HCT116 (cell line): Measurements from ENCODE around the gene PDCD6IP. TPM values are rescaled to one million over a fixed set of nuclear protein-coding genes. Genes with fewer than 3 reads are reported as not detected.

Experiments used
- ATAC-seq: fragments of 200-7000 bp; cut with Tn5 transposase; 2 replicates; pipeline ENCODE4 v1.9.1; 2020; ENCODE audit warnings: mild to moderate bottlenecking, moderate library complexity
- BruUV-seq: library from RNA; stranded (reverse); fragments of 400-500 nt; replicated peaks from 2 replicates; lab custom pipeline; 2021; lab: Mats Ljungman, UMichigan
- CTCF ChIA-PET: fragments of 300-600 bp; sonication (Branson Sonifier 250); formaldehyde crosslinking; loops from one replicate; lab custom pipeline; 2021; ENCODE audit warnings: antibody characterized with exemption; lab: Charles Lee
- POLR2A ChIA-PET: fragments of 300-600, 350-600 bp; sonication (Branson Sonifier 250); formaldehyde crosslinking; loops from one replicate; lab custom pipeline; 2021; ENCODE audit warnings: antibody characterized with exemption; lab: Charles Lee
- RAD21 ChIA-PET, 2 experiments: fragments of 300-600 bp; sonication (Branson Sonifier 250); formaldehyde crosslinking; loops; one replicate each; lab custom pipeline; 2023; ENCODE audit warnings: low total read pairs in 2 of 2; ENCODE audit not compliant: uncharacterized antibody in 2 of 2, unreplicated experiment in 2 of 2, low non-redundant PET in 1 of 2; lab: Charles Lee
- DNase-seq: peaks from one replicate; pipeline ENCODE4 v3.0.0-alpha.2; 2010; ENCODE audit warnings: low read depth, low spot score
- H2AFZ ChIP-seq: fragments of 200-600 bp; shearing (Covaris generic), sonication (generic); 2 replicates; pipeline ENCODE4 v1.6.1; 2017; ENCODE audit warnings: low read depth, mixed run types, mixed read lengths, antibody characterized with exemption, low read length; ENCODE audit not compliant: poor library complexity, severe bottlenecking
- H3K27ac ChIP-seq: 2 replicates; pipeline ENCODE4 v1.5.1; 2012; ENCODE audit warnings: low read depth, low read length
- H3K27me3 ChIP-seq: fragments of 200-600 bp; sonication (generic); 2 replicates; pipeline ENCODE4 v1.6.1; 2016; ENCODE audit warnings: mixed run types, low read length, mixed read lengths; ENCODE audit not compliant: insufficient read depth
- H3K36me3 ChIP-seq, 2 experiments: fragments of 200-500 bp in 1 of 2; fragments of 200-600 bp in 1 of 2; sonication (Bioruptor generic) in 1 of 2; sonication (generic) in 1 of 2; 2 replicates each; pipeline versions ENCODE4 v1.5.1 to v1.6.1; 2014 to 2016; ENCODE audit warnings: low read length in 2 of 2, inconsistent platforms in 1 of 2, mixed read lengths in 1 of 2, mixed run types in 1 of 2; ENCODE audit not compliant: insufficient read depth in 2 of 2, control insufficient read depth in 1 of 2
- H3K4me1 ChIP-seq, 2 experiments: fragments of 200-600 bp in 1 of 2; sonication (generic) in 1 of 2; 2 replicates each; pipeline versions ENCODE4 v1.5.1 to v1.6.1; 2012 to 2017; ENCODE audit warnings: low read length in 2 of 2, inconsistent platforms in 1 of 2, mild to moderate bottlenecking in 1 of 2, mixed read lengths in 1 of 2, mixed run types in 1 of 2, moderate library complexity in 1 of 2; ENCODE audit not compliant: insufficient read depth in 2 of 2, control insufficient read depth in 1 of 2
- H3K4me2 ChIP-seq: fragments of 200-600 bp; sonication (generic); 2 replicates; pipeline ENCODE4 v1.6.1; 2017; ENCODE audit warnings: mixed run types, low read length, mixed read lengths
- H3K4me3 ChIP-seq, 2 experiments: fragments of 200-600 bp in 1 of 2; sonication (generic) in 1 of 2; replicated peaks in 1 of 2; 2 replicates each; pipeline ENCODE4 v1.5.1; 2011 to 2016; ENCODE audit warnings: low read length in 2 of 2, control low read depth in 1 of 2, low read depth in 1 of 2, mild to moderate bottlenecking in 1 of 2, mixed read lengths in 1 of 2, mixed run types in 1 of 2
- H3K79me2 ChIP-seq: fragments of 200-600 bp; sonication (generic); 2 replicates; pipeline ENCODE4 v1.6.1; 2017; ENCODE audit warnings: mild to moderate bottlenecking, mixed run types, low read length, moderate library complexity, mixed read lengths; ENCODE audit not compliant: insufficient read depth
- H3K9ac ChIP-seq: fragments of 200-600 bp; sonication (generic); 2 replicates; pipeline ENCODE4 v1.6.1; 2016; ENCODE audit warnings: low read length, mixed read lengths
- H3K9me2 ChIP-seq: fragments of 200-600 bp; sonication (generic), shearing (Covaris generic); 2 replicates; pipeline ENCODE4 v1.6.1; 2017; ENCODE audit warnings: mixed run types, mild to moderate bottlenecking, moderate library complexity; ENCODE audit not compliant: insufficient read depth
- H3K9me3 ChIP-seq, 2 experiments: fragments of 200-500 bp in 1 of 2; fragments of 200-600 bp in 1 of 2; sonication (Bioruptor generic) in 1 of 2; sonication (generic) in 1 of 2; 2 replicates each; pipeline ENCODE4 v1.6.1; 2014 to 2017; ENCODE audit warnings: low read length in 2 of 2, mixed read lengths in 2 of 2, inconsistent platforms in 1 of 2, low read depth in 1 of 2, mild to moderate bottlenecking in 1 of 2, mixed run types in 1 of 2, moderate library complexity in 1 of 2; ENCODE audit not compliant: control insufficient read depth in 1 of 2, insufficient read depth in 1 of 2
- H4K20me1 ChIP-seq: fragments of 200-600 bp; sonication (generic), shearing (Covaris generic); 2 replicates; pipeline ENCODE4 v1.6.1; 2017; ENCODE audit warnings: mixed run types, mild to moderate bottlenecking, moderate library complexity; ENCODE audit not compliant: insufficient read depth
- CEBPB ChIP-seq: IDR thresholded peaks from 2 replicates; pipeline ENCODE4 v1.6.1; 2012; ENCODE audit warnings: low read depth
- EGR1 ChIP-seq: IDR thresholded peaks from 2 replicates; pipeline ENCODE4 v1.6.1; 2012; ENCODE audit warnings: low read depth
- EZH2 ChIP-seq: fragments of 200-600 bp; sonication (generic); IDR thresholded peaks from 2 replicates; pipeline ENCODE4 v1.6.1; 2017; ENCODE audit warnings: antibody characterized with exemption, mixed run types
- EZH2phosphoT487 ChIP-seq: fragments of 200-600 bp; IDR thresholded peaks from 2 replicates; pipeline ENCODE4 v1.6.1; 2018; ENCODE audit warnings: antibody characterized with exemption, borderline replicate concordance
- JUND ChIP-seq: IDR thresholded peaks from 2 replicates; pipeline ENCODE4 v1.6.1; 2012
- MAX ChIP-seq: IDR thresholded peaks from 2 replicates; pipeline ENCODE4 v1.6.1; 2012
- POLR2A ChIP-seq: IDR thresholded peaks from 2 replicates; pipeline ENCODE4 v1.7.0; 2011; ENCODE audit warnings: borderline replicate concordance; ENCODE audit not compliant: insufficient read depth, insufficient read length; ENCODE audit errors: extremely low read depth
- POLR2AphosphoS5 ChIP-seq: IDR thresholded peaks from 2 replicates; pipeline ENCODE4 v1.6.1; 2011; ENCODE audit warnings: mild to moderate bottlenecking, low read depth, low read length, moderate library complexity
- RAD21 ChIP-seq: IDR thresholded peaks from 2 replicates; pipeline ENCODE4 v1.6.1; 2012; ENCODE audit warnings: low read depth, mild to moderate bottlenecking
- REST ChIP-seq: IDR thresholded peaks from 2 replicates; pipeline ENCODE4 v1.6.1; 2012; ENCODE audit warnings: low read depth
- SP1 ChIP-seq: IDR thresholded peaks from 2 replicates; pipeline ENCODE4 v1.6.1; 2012; ENCODE audit warnings: low read depth
- SRF ChIP-seq: IDR thresholded peaks from 2 replicates; pipeline ENCODE4 v1.6.1; 2012; ENCODE audit warnings: low read depth
- TCF7L2 ChIP-seq: IDR thresholded peaks from 2 replicates; pipeline ENCODE4 v1.7.0; 2011; ENCODE audit warnings: borderline replicate concordance, inconsistent platforms; ENCODE audit not compliant: insufficient read depth, insufficient read length; ENCODE audit errors: extremely low read depth
- ZBTB33 ChIP-seq: IDR thresholded peaks from 2 replicates; pipeline ENCODE4 v1.6.1; 2011; ENCODE audit warnings: mild to moderate bottlenecking, low read length, moderate library complexity; ENCODE audit not compliant: insufficient replicate concordance; ENCODE audit errors: extremely low read depth
- intact Hi-C: fragments of 100-400 bp; cut with micrococcal nuclease; formaldehyde crosslinking; loops from 2 replicates; pipeline ENCODE4 v1.10.0; 2022
- total RNA-seq: library from RNA; stranded (reverse); gene quantifications from one replicate; pipeline ENCODE4 v1.2.1, GENCODE V29; 2021; ENCODE audit not compliant: unreplicated experiment

Gene PDCD6IP
- total RNA-seq, 1 experiment from 2014 or later, result 241 TPM

- Histone ChIP-seq H3K9ac (no peak overlapping the region), H3K27me3 (no peaks in the 10 kb centered on the region), H3K9me2 (no peaks in the 10 kb centered on the region), H3K27ac (no peak overlapping the region), H2AFZ (no peak overlapping the region), H4K20me1 (no peaks in the 10 kb centered on the region), H3K4me2 (no peak overlapping the region), H3K36me3 (peaks cover 17 to 33% of the 10 kb centered on the region in 2 experiments), H3K9me3 (no peaks in the 10 kb centered on the region), H3K4me3 (no peak overlapping the region), H3K4me1 (no peaks in the 10 kb centered on the region), H3K79me2 (peaks cover 30% of the 10 kb centered on the region)
- TF ChIP-seq MAX (no peak), REST (no peak), POLR2AphosphoS5 (no peak), SRF (no peak), JUND (no peak), ZBTB33 (no peak), POLR2A (no peak), SP1 (no peak), EZH2phosphoT487 (no peak), CEBPB (no peak), TCF7L2 (no peak), RAD21 (no peak), EZH2 (no peak), EGR1 (no peak)
- ChIA-PET RAD21 (no interaction called here), CTCF (no interaction called here), POLR2A (no interaction called here)
- DNase-seq (no peak), ATAC-seq (no peak)
- TSS peak; percentile 10 for BruUV-seq
- intact Hi-C loops, result no loop called here
Observed at GRCh38 chr3:33826688-33827087, 28.3 kb downstream of the PDCD6IP start.
